K562 (cell line): Measurements from ENCODE around the gene ORC1. TPM values are rescaled to one million over a fixed set of nuclear protein-coding genes. Genes with fewer than 3 reads are reported as not detected.

Source experiments
- ARID3B ChIP-seq: fragments of 250-450 bp; sonication (Bioruptor Pico); IDR thresholded peaks from 2 replicates; pipeline ENCODE4 v1.4.0; 2020; ENCODE audit warnings: borderline replicate concordance
- BRF2 ChIP-seq: IDR thresholded peaks from 3 replicates; pipeline ENCODE4 v1.6.1; 2011; ENCODE audit warnings: borderline replicate concordance, mild to moderate bottlenecking; ENCODE audit not compliant: insufficient read length, insufficient read depth
- E2F3 ChIP-seq: fragments of 250-450 bp; sonication (Bioruptor Pico); IDR thresholded peaks from 2 replicates; pipeline ENCODE4 v1.4.0; 2020; ENCODE audit warnings: mild to moderate bottlenecking
- GATAD2A ChIP-seq: fragments of 450-650 bp; IDR thresholded peaks from 2 replicates; pipeline ENCODE4 v1.6.1; 2017
- HDAC3 ChIP-seq: fragments of 450-650 bp; IDR thresholded peaks from 2 replicates; pipeline ENCODE4 v1.6.1; 2018; ENCODE audit warnings: borderline replicate concordance, mild to moderate bottlenecking, moderate library complexity; ENCODE audit not compliant: partially characterized antibody
- HNRNPK ChIP-seq: fragments of 200-400 bp; formaldehyde crosslinking; IDR thresholded peaks from one replicate; pipeline ENCODE4 v1.6.1; 2018; ENCODE audit warnings: mild to moderate bottlenecking, low read depth, low read length; ENCODE audit not compliant: poor library complexity, severe bottlenecking
- HNRNPLL ChIP-seq: fragments of 200-400 bp; formaldehyde crosslinking; IDR thresholded peaks from 2 replicates; pipeline ENCODE4 v1.6.1; 2017; ENCODE audit warnings: low read length, low read depth, mild to moderate bottlenecking; ENCODE audit not compliant: poor library complexity, severe bottlenecking
- NR4A1 ChIP-seq, 2 experiments: fragments of 250-450 bp in 1 of 2; fragments of 450-650 bp in 1 of 2; sonication (Bioruptor Pico) in 1 of 2; IDR thresholded peaks; 2 replicates each; pipeline versions ENCODE4 v1.4.0 to v1.6.1; 2016 to 2020; ENCODE audit warnings: mild to moderate bottlenecking in 2 of 2, missing compliant biosample characterization in 1 of 2, missing genetic modification characterization in 1 of 2, moderate library complexity in 1 of 2
- RBBP5 ChIP-seq: fragments of 200-600 bp; sonication (generic); IDR thresholded peaks from 2 replicates; pipeline ENCODE4 v1.6.1; 2012; ENCODE audit warnings: borderline replicate concordance, mild to moderate bottlenecking, low read length, control low read depth, inconsistent platforms; ENCODE audit not compliant: insufficient read depth, poor library complexity, severe bottlenecking
- TAF1 ChIP-seq: IDR thresholded peaks from 2 replicates; pipeline ENCODE4 v1.6.1; 2011; ENCODE audit warnings: mild to moderate bottlenecking, low read length, moderate library complexity; ENCODE audit not compliant: insufficient read depth, control insufficient read depth, severe bottlenecking; ENCODE audit errors: extremely low read depth
- ZNF140 ChIP-seq: fragments of 250-450 bp; sonication (Bioruptor Pico); IDR thresholded peaks from 2 replicates; pipeline ENCODE4 v1.8.0; 2021; ENCODE audit warnings: moderate library complexity, mild to moderate bottlenecking, inconsistent platforms
- ZNF24 ChIP-seq: fragments of 450-650 bp; IDR thresholded peaks from 2 replicates; pipeline ENCODE4 v1.6.1; 2016
- ZNF324 ChIP-seq: fragments of 250-450 bp; sonication (Bioruptor Pico); IDR thresholded peaks from 2 replicates; pipeline ENCODE4 v1.4.0; 2020; ENCODE audit warnings: mild to moderate bottlenecking
- polyA plus RNA-seq, 8 experiments: library from polyadenylated mRNA; depleted of rRNA in 4 of 8; stranded (reverse) in 5 of 8; unstranded in 3 of 8; fragments of >200 nt; fragmentation: Nextera tagmentation in 2 of 8; fragmentation: Illumina TruSeq in 1 of 8; extraction: Ambion mirVana in 2 of 8; extraction: Trizol in 1 of 8; gene quantifications; 2 replicates each; pipeline versions ENCODE4 v1.2.1 to v1.2.3, GENCODE V29; 2011 to 2014; ENCODE audit warnings: inconsistent platforms in 1 of 8, missing spikeins in 1 of 8
- total RNA-seq, 7 experiments: library from RNA; depleted of rRNA in 6 of 7; stranded (reverse); fragments of >200 nt in 6 of 7; fragmentation: Illumina TruSeq in 2 of 7; extraction: Trizol in 2 of 7; gene quantifications; 2 replicates each; pipeline versions ENCODE4 v1.2.1 to v1.2.3, GENCODE V29; 2011 to 2021; ENCODE audit warnings: low replicate concordance in 1 of 7
- TF ChIP-seq, protein P1 (sequence below): sonication (generic); formaldehyde crosslinking; IDR thresholded peaks from 2 replicates; pipeline ENCODE4 v1.8.0; 2023; ENCODE audit warnings: mild to moderate bottlenecking, missing genetic modification reagents
- TF ChIP-seq, protein P2 (sequence below): fragments of 250-450 bp; sonication (Bioruptor Pico); IDR thresholded peaks from 2 replicates; pipeline ENCODE4 v1.9.0; 2021; ENCODE audit warnings: mild to moderate bottlenecking, inconsistent platforms

Gene ORC1
- total and polyA plus RNA-seq, 9 of the 15 experiments (the other 6 are each of a cell fraction or from before 2014, with no cell fraction given) = 26.4 to 91.6 (median 69.7) TPM

GRCh38 chr1:52404116-52404974 lies at the start of gene ORC1, which contains the start of gene PRPF38A (continued):
- TF ChIP-seq BRF2 (no peak), NR4A1 (CRISPR knock-in tag; IDR thresholded peaks at IDR 0.05) (no peak), NR4A1 (tag; IDR thresholded peaks at IDR 0.05) (0 out of 2 replicates have a peak, but pooled peaks have one; percentile 25), GATAD2A (no peak), HDAC3 (peak; percentile 48), HNRNPLL (peak; percentile 90), ZNF24 (0 out of 2 replicates have a peak, but pooled peaks have one; percentile 5), TAF1 (peak; percentile 95), RBBP5 (peak; percentile 81), E2F3 (CRISPR knock-in tag) (peak; percentile 75), ARID3B (CRISPR knock-in tag) (no peak), HNRNPK (no peak), ZNF140 (CRISPR knock-in tag) (no peak), ZNF324 (CRISPR knock-in tag) (no peak)
- TF ChIP-seq, protein P1, sequence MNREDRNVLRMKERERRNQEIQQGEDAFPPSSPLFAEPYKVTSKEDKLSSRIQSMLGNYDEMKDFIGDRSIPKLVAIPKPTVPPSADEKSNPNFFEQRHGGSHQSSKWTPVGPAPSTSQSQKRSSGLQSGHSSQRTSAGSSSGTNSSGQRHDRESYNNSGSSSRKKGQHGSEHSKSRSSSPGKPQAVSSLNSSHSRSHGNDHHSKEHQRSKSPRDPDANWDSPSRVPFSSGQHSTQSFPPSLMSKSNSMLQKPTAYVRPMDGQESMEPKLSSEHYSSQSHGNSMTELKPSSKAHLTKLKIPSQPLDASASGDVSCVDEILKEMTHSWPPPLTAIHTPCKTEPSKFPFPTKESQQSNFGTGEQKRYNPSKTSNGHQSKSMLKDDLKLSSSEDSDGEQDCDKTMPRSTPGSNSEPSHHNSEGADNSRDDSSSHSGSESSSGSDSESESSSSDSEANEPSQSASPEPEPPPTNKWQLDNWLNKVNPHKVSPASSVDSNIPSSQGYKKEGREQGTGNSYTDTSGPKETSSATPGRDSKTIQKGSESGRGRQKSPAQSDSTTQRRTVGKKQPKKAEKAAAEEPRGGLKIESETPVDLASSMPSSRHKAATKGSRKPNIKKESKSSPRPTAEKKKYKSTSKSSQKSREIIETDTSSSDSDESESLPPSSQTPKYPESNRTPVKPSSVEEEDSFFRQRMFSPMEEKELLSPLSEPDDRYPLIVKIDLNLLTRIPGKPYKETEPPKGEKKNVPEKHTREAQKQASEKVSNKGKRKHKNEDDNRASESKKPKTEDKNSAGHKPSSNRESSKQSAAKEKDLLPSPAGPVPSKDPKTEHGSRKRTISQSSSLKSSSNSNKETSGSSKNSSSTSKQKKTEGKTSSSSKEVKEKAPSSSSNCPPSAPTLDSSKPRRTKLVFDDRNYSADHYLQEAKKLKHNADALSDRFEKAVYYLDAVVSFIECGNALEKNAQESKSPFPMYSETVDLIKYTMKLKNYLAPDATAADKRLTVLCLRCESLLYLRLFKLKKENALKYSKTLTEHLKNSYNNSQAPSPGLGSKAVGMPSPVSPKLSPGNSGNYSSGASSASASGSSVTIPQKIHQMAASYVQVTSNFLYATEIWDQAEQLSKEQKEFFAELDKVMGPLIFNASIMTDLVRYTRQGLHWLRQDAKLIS (CRISPR knock-in tag) = peak; percentile 19; the same call in 1 of the 2 replicates
- TF ChIP-seq, protein P2, sequence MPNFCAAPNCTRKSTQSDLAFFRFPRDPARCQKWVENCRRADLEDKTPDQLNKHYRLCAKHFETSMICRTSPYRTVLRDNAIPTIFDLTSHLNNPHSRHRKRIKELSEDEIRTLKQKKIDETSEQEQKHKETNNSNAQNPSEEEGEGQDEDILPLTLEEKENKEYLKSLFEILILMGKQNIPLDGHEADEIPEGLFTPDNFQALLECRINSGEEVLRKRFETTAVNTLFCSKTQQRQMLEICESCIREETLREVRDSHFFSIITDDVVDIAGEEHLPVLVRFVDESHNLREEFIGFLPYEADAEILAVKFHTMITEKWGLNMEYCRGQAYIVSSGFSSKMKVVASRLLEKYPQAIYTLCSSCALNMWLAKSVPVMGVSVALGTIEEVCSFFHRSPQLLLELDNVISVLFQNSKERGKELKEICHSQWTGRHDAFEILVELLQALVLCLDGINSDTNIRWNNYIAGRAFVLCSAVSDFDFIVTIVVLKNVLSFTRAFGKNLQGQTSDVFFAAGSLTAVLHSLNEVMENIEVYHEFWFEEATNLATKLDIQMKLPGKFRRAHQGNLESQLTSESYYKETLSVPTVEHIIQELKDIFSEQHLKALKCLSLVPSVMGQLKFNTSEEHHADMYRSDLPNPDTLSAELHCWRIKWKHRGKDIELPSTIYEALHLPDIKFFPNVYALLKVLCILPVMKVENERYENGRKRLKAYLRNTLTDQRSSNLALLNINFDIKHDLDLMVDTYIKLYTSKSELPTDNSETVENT (CRISPR knock-in tag) = peak; percentile 46; the same call in 1 of the 2 replicates
